GM12878 (cell line): Measurements from ENCODE around the gene NCDN. TPM values are rescaled to one million over a fixed set of nuclear protein-coding genes. Genes with fewer than 3 reads are reported as not detected.

Experiments used
- ATAC-seq: fragments of 200-7000 bp; cut with Tn5 transposase; 3 replicates; pipeline ENCODE4 v1.9.1; 2020; ENCODE audit warnings: mild to moderate bottlenecking, moderate library complexity
- BruUV-seq: library from RNA; stranded (reverse); fragments of 400-500 nt; replicated peaks from 2 replicates; lab custom pipeline; 2021; lab: Mats Ljungman, UMichigan
- CTCF ChIA-PET: fragments of 300-600 bp; sonication (Branson Sonifier 250); formaldehyde crosslinking; extraction: SDS; loops from one replicate; lab custom pipeline; 2021; ENCODE audit warnings: inconsistent platforms; lab: Yijun Ruan, JAX
- POLR2A ChIA-PET: fragments of 350-600 bp; formaldehyde crosslinking; extraction: SDS; loops from one replicate; lab custom pipeline; 2021; ENCODE audit warnings: inconsistent platforms; lab: Charles Lee
- RAD21 ChIA-PET: fragments of 300-600 bp; sonication (Branson Sonifier 250); formaldehyde crosslinking; loops from one replicate; lab custom pipeline; 2023; ENCODE audit warnings: antibody characterized with exemption; ENCODE audit not compliant: unreplicated experiment; lab: Charles Lee
- SMC1A ChIA-PET: fragments of 300-600 bp; sonication (Branson Sonifier 250); formaldehyde crosslinking; loops from one replicate; lab custom pipeline; 2023; ENCODE audit not compliant: unreplicated experiment, uncharacterized antibody; lab: Charles Lee
- DNase-seq: peaks from one replicate; pipeline ENCODE4 v3.0.0-alpha.2; 2011; ENCODE audit warnings: low read depth, low spot score
- FAIRE-seq: peaks from 3 replicates; lab custom pipeline; 2011; peaks lifted over from hg19 to GRCh38; lab: Jason Lieb, UNC
- H2AFZ ChIP-seq: 2 replicates; pipeline ENCODE4 v1.6.0; 2011; ENCODE audit warnings: low read depth, low read length, control low read depth; ENCODE audit not compliant: control insufficient read depth
- H3K27ac ChIP-seq: 2 replicates; pipeline ENCODE4 v1.5.1; 2011; ENCODE audit warnings: control low read depth; ENCODE audit not compliant: control insufficient read depth, insufficient read depth
- H3K27me3 ChIP-seq, 2 experiments: replicated peaks in 1 of 2; 2 replicates each; pipeline versions ENCODE4 v1.6.0 to v1.6.1; 2011; ENCODE audit warnings: low read length in 1 of 2; ENCODE audit not compliant: control insufficient read depth in 2 of 2, insufficient read depth in 2 of 2
- H3K36me3 ChIP-seq, 2 experiments: 2 replicates each; pipeline ENCODE4 v1.5.1; 2011; ENCODE audit warnings: low read length in 1 of 2; ENCODE audit not compliant: control insufficient read depth in 2 of 2, insufficient read depth in 2 of 2
- H3K4me1 ChIP-seq: 2 replicates; pipeline ENCODE4 v1.6.1; 2011; ENCODE audit warnings: mild to moderate bottlenecking, low read length, moderate library complexity, mixed read lengths; ENCODE audit not compliant: control insufficient read depth, insufficient read depth
- H3K4me2 ChIP-seq: 2 replicates; pipeline ENCODE4 v1.6.0; 2011; ENCODE audit warnings: control low read depth; ENCODE audit not compliant: control insufficient read depth, insufficient read depth
- H3K4me3 ChIP-seq: fragments of 200-600 bp; sonication (generic); 2 replicates; pipeline ENCODE4 v1.5.1; 2016
- H3K79me2 ChIP-seq: 2 replicates; pipeline ENCODE4 v1.6.0; 2011; ENCODE audit warnings: low read length; ENCODE audit not compliant: control insufficient read depth, insufficient read depth
- H3K9ac ChIP-seq: 2 replicates; pipeline ENCODE4 v1.8.0; 2011; ENCODE audit warnings: low read length, control low read depth, mixed read lengths; ENCODE audit not compliant: control insufficient read depth, insufficient read depth
- H3K9me3 ChIP-seq: replicated peaks from 3 replicates; pipeline ENCODE4 v1.5.1; 2011; ENCODE audit warnings: mild to moderate bottlenecking, low read length; ENCODE audit not compliant: control insufficient read depth, insufficient read depth
- H4K20me1 ChIP-seq: 2 replicates; pipeline ENCODE4 v1.6.0; 2011; ENCODE audit not compliant: control insufficient read depth, insufficient read depth
- CBFB ChIP-seq: IDR thresholded peaks from 2 replicates; pipeline ENCODE4 v1.6.1; 2016; ENCODE audit warnings: antibody characterized with exemption, low read depth
- EZH2 ChIP-seq: IDR thresholded peaks from 2 replicates; pipeline ENCODE4 v1.6.1; 2012; ENCODE audit warnings: low read depth, mild to moderate bottlenecking, control low read depth, inconsistent platforms, low read length, borderline replicate concordance; ENCODE audit not compliant: control insufficient read depth
- FOXK2 ChIP-seq: fragments of 450-650 bp; IDR thresholded peaks from 2 replicates; pipeline ENCODE4 v1.6.1; 2017; ENCODE audit warnings: mild to moderate bottlenecking, moderate library complexity
- NFXL1 ChIP-seq: fragments of 450-650 bp; IDR thresholded peaks from 2 replicates; pipeline ENCODE4 v1.6.1; 2017; ENCODE audit warnings: antibody characterized with exemption, mild to moderate bottlenecking, borderline replicate concordance
- POLR2A ChIP-seq: IDR thresholded peaks from 2 replicates; pipeline ENCODE4 v1.6.1; 2011; ENCODE audit warnings: low read depth, mild to moderate bottlenecking, low read length
- RB1 ChIP-seq: fragments of 450-650 bp; formaldehyde crosslinking; IDR thresholded peaks from 2 replicates; pipeline ENCODE4 v1.6.1; 2017; ENCODE audit warnings: mild to moderate bottlenecking, borderline replicate concordance
- SMC3 ChIP-seq: IDR thresholded peaks from 2 replicates; pipeline ENCODE4 v1.6.1; 2011; ENCODE audit warnings: low read length, improper control_type of control experiment, borderline replicate concordance
- SRF ChIP-seq, 2 experiments: IDR thresholded peaks; 2 replicates each; pipeline ENCODE4 v1.6.1; 2011; ENCODE audit warnings: low read depth in 2 of 2, low read length in 2 of 2, mild to moderate bottlenecking in 1 of 2, moderate library complexity in 1 of 2
- SUZ12 ChIP-seq: fragments of 200-600 bp; sonication (generic); IDR thresholded peaks from one replicate; pipeline ENCODE4 v1.6.1; 2018; ENCODE audit warnings: antibody characterized with exemption, mild to moderate bottlenecking; ENCODE audit not compliant: unreplicated experiment
- ZNF384 ChIP-seq: IDR thresholded peaks from 2 replicates; pipeline ENCODE4 v1.6.1; 2012; ENCODE audit warnings: low read depth, mild to moderate bottlenecking, low read length, improper control_type of control experiment, borderline replicate concordance
- WGBS: methylation state at CpG from one replicate; pipeline ENCODE4 v1.1.6; 2016; ENCODE audit warnings: low lambda C conversion rate; ENCODE audit not compliant: insufficient replicate concordance, insufficient coverage; ENCODE audit errors: missing lambda C conversion rate; 5-methylcytosine and 5-hydroxymethylcytosine counted together
- in situ Hi-C: fragments of 300-500 bp; cut with MboI; formaldehyde crosslinking; loops from 9 replicates; pipeline ENCODE4 v1.14.3; 2018; ENCODE audit warnings: mixed read lengths
- intact Hi-C: fragments of 100-400 bp; cut with micrococcal nuclease; formaldehyde crosslinking; loops from one replicate; pipeline ENCODE4 v1.14.2; 2022; ENCODE audit not compliant: unreplicated experiment
- polyA plus RNA-seq, 11 experiments: library from polyadenylated mRNA; depleted of rRNA in 4 of 11; unstranded in 6 of 11; stranded (reverse) in 5 of 11; fragments of >200 nt; fragmentation: Nextera tagmentation in 4 of 11; fragmentation: Illumina TruSeq in 1 of 11; extraction: Ambion mirVana in 4 of 11; extraction: Trizol in 1 of 11; gene quantifications; 1 replicate in 1 of 11; 2 replicates in 10 of 11; pipeline versions ENCODE4 v1.2.1 to v1.2.3, GENCODE V29; 2011 to 2016; ENCODE audit warnings: inconsistent platforms in 2 of 11, missing spikeins in 2 of 11, low read depth in 1 of 11
- total RNA-seq, 4 experiments: library from RNA; depleted of rRNA in 3 of 4; stranded (reverse); fragments of >200 nt in 3 of 4; fragmentation: Illumina TruSeq in 1 of 4; extraction: Trizol in 1 of 4; gene quantifications; 2 replicates each; pipeline versions ENCODE4 v1.2.1 to v1.2.3, GENCODE V29; 2013 to 2021
- TF ChIP-seq, protein P1 (sequence below): fragments of 450-650 bp; IDR thresholded peaks from 2 replicates; pipeline ENCODE4 v1.6.1; 2017; ENCODE audit warnings: mild to moderate bottlenecking, moderate library complexity
- TF ChIP-seq, protein P2 (sequence below), 3 experiments: IDR thresholded peaks in 2 of 3; conservative IDR thresholded peaks in 1 of 3; 2 replicates each; pipeline ENCODE4 v1.5.1; 2011; ENCODE audit warnings: low read depth in 3 of 3, low read length in 3 of 3, mild to moderate bottlenecking in 3 of 3, control low read depth in 2 of 3, moderate library complexity in 2 of 3, inconsistent platforms in 1 of 3, mixed read lengths in 1 of 3; ENCODE audit not compliant: control insufficient read depth in 2 of 3, insufficient read depth in 1 of 3; ENCODE audit errors: extremely low read depth in 1 of 3
- TF ChIP-seq, protein P3 (sequence below): fragments of 450-650 bp; IDR thresholded peaks from 2 replicates; pipeline ENCODE4 v1.6.1; 2017; ENCODE audit warnings: borderline replicate concordance
- TF ChIP-seq, protein P4 (sequence below): fragments of 450-650 bp; IDR thresholded peaks from 2 replicates; pipeline ENCODE4 v1.6.1; 2017; ENCODE audit warnings: mild to moderate bottlenecking, low read depth, inconsistent platforms; ENCODE audit not compliant: poor library complexity, severe bottlenecking

Gene NCDN
- total and polyA plus RNA-seq, 10 of the 15 experiments (the other 5 are each of a cell fraction or from before 2014, with no cell fraction given): 1.8 to 25.5 (median 10.9) TPM

DNA sequence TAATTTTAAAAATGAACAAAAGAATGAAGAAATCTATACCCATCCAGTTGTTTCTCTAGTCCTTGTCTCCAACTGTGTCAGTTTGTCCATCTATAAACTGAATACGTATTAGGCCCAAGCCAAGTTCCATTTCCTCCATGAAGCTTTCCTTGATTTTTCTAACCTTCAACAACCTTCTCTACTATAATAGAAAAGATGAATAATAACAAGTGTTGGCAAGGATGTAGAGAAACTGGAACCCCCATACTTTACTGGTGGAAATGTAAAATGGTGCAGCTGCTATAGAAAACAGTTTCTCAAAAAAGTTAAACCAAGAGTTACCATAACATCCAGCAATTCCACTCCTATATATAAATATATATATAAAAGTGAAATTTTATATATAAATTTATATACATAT, 11.0 kb upstream of the NCDN start:
- ATAC-seq: no peak
- H3K4me2 ChIP-seq: no peak overlapping the region
- FAIRE-seq: no peak
- H3K4me3 ChIP-seq: no peak overlapping the region
- H3K79me2 ChIP-seq: peaks cover 17% of the 10 kb centered on the region
- SMC1A ChIA-PET: interaction anchor here (1.2 to 3.5 kb wide), 5 partner anchors 9 to 95 kb away, joined by 4 to 76 read pairs (median 11); no protein-coding TSS in a partner anchor
- no peak overlapping the region for H2AFZ ChIP-seq
- RAD21 ChIA-PET: interaction anchor here (1.0 to 3.5 kb wide), 3 partner anchors 18 to 203 kb away, joined by 3 to 65 read pairs (median 3); no protein-coding TSS in a partner anchor
- POLR2A ChIA-PET: interaction anchor here (0.9 kb wide), 1 partner anchor 10 kb away, joined by 4 read pairs; no protein-coding TSS in a partner anchor
- CTCF ChIA-PET: interaction anchor here (1.3 to 3.6 kb wide), 2 partner anchors 92 to 96 kb away, joined by 4 to 137 read pairs; no protein-coding TSS in a partner anchor
- H3K4me1 ChIP-seq: no peaks in the 10 kb centered on the region
- WGBS: 96% methylated on average over 1 of the region's 1 CpG
- no peaks in the 10 kb centered on the region for H3K27me3 ChIP-seq
- no peak overlapping the region for H3K9ac ChIP-seq
- in situ Hi-C loops: no loop called here
- no peaks in the 10 kb centered on the region for H4K20me1 ChIP-seq
- DNase-seq: no peak
- intact Hi-C loops: loop anchor here (10.0 kb wide), 1 partner anchor 342 kb away; no protein-coding TSS in a partner anchor
- H3K36me3 ChIP-seq: peaks cover 0 to 10% of the 10 kb centered on the region in 2 experiments; a peak in 3 of 4 replicates
- BruUV-seq: no TSS peak
- no peak overlapping the region for H3K27ac ChIP-seq
- H3K9me3 ChIP-seq: no peaks in the 10 kb centered on the region
- TF ChIP-seq RB1 (no peak), SUZ12 (no peak), NFXL1 (no peak), CBFB (no peak), ZNF384 (no peak), EZH2 (no peak), POLR2A (no peak), SMC3 (no peak), FOXK2 (no peak), SRF (IDR thresholded peaks at IDR 0.05; ENCODE audit: low read depth in 2 of 2, low read length in 2 of 2) (no peak)
- TF ChIP-seq, protein P1, sequence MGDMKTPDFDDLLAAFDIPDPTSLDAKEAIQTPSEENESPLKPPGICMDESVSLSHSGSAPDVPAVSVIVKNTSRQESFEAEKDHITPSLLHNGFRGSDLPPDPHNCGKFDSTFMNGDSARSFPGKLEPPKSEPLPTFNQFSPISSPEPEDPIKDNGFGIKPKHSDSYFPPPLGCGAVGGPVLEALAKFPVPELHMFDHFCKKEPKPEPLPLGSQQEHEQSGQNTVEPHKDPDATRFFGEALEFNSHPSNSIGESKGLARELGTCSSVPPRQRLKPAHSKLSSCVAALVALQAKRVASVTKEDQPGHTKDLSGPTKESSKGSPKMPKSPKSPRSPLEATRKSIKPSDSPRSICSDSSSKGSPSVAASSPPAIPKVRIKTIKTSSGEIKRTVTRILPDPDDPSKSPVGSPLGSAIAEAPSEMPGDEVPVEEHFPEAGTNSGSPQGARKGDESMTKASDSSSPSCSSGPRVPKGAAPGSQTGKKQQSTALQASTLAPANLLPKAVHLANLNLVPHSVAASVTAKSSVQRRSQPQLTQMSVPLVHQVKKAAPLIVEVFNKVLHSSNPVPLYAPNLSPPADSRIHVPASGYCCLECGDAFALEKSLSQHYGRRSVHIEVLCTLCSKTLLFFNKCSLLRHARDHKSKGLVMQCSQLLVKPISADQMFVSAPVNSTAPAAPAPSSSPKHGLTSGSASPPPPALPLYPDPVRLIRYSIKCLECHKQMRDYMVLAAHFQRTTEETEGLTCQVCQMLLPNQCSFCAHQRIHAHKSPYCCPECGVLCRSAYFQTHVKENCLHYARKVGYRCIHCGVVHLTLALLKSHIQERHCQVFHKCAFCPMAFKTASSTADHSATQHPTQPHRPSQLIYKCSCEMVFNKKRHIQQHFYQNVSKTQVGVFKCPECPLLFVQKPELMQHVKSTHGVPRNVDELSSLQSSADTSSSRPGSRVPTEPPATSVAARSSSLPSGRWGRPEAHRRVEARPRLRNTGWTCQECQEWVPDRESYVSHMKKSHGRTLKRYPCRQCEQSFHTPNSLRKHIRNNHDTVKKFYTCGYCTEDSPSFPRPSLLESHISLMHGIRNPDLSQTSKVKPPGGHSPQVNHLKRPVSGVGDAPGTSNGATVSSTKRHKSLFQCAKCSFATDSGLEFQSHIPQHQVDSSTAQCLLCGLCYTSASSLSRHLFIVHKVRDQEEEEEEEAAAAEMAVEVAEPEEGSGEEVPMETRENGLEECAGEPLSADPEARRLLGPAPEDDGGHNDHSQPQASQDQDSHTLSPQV: no peak
- TF ChIP-seq, protein P2, sequence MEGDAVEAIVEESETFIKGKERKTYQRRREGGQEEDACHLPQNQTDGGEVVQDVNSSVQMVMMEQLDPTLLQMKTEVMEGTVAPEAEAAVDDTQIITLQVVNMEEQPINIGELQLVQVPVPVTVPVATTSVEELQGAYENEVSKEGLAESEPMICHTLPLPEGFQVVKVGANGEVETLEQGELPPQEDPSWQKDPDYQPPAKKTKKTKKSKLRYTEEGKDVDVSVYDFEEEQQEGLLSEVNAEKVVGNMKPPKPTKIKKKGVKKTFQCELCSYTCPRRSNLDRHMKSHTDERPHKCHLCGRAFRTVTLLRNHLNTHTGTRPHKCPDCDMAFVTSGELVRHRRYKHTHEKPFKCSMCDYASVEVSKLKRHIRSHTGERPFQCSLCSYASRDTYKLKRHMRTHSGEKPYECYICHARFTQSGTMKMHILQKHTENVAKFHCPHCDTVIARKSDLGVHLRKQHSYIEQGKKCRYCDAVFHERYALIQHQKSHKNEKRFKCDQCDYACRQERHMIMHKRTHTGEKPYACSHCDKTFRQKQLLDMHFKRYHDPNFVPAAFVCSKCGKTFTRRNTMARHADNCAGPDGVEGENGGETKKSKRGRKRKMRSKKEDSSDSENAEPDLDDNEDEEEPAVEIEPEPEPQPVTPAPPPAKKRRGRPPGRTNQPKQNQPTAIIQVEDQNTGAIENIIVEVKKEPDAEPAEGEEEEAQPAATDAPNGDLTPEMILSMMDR (IDR thresholded peaks at IDR 0.05 in 2 of 3, conservative IDR thresholded peaks at IDR 0.05 in 1 of 3; ENCODE audit: control insufficient read depth in 2 of 3, extremely low read depth in 1 of 3, insufficient read depth in 1 of 3, low read depth in 3 of 3, low read length in 3 of 3): no peak
- TF ChIP-seq, protein P3, sequence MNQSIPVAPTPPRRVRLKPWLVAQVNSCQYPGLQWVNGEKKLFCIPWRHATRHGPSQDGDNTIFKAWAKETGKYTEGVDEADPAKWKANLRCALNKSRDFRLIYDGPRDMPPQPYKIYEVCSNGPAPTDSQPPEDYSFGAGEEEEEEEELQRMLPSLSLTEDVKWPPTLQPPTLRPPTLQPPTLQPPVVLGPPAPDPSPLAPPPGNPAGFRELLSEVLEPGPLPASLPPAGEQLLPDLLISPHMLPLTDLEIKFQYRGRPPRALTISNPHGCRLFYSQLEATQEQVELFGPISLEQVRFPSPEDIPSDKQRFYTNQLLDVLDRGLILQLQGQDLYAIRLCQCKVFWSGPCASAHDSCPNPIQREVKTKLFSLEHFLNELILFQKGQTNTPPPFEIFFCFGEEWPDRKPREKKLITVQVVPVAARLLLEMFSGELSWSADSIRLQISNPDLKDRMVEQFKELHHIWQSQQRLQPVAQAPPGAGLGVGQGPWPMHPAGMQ: no peak
- TF ChIP-seq, protein P4, sequence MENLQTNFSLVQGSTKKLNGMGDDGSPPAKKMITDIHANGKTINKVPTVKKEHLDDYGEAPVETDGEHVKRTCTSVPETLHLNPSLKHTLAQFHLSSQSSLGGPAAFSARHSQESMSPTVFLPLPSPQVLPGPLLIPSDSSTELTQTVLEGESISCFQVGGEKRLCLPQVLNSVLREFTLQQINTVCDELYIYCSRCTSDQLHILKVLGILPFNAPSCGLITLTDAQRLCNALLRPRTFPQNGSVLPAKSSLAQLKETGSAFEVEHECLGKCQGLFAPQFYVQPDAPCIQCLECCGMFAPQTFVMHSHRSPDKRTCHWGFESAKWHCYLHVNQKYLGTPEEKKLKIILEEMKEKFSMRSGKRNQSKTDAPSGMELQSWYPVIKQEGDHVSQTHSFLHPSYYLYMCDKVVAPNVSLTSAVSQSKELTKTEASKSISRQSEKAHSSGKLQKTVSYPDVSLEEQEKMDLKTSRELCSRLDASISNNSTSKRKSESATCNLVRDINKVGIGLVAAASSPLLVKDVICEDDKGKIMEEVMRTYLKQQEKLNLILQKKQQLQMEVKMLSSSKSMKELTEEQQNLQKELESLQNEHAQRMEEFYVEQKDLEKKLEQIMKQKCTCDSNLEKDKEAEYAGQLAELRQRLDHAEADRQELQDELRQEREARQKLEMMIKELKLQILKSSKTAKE: no peak
